H1 (cell line): ENCODE measurements around the gene ADAMTS17. TPM values are rescaled to one million over a fixed set of nuclear protein-coding genes. Genes with fewer than 3 reads are reported as not detected.

Source experiments
- CTCF ChIA-PET: fragments of 300-600 bp; sonication (Branson Sonifier 250); formaldehyde crosslinking; loops from one replicate; lab custom pipeline; 2021; ENCODE audit not compliant: partially characterized antibody; lab: Charles Lee
- POLR2A ChIA-PET: fragments of 300-600 bp; sonication (Branson Sonifier 250); formaldehyde crosslinking; loops from one replicate; lab custom pipeline; 2021; ENCODE audit warnings: inconsistent platforms; ENCODE audit not compliant: partially characterized antibody; lab: Charles Lee
- DNase-seq, 2 experiments: peaks; one replicate each; pipeline versions ENCODE4 v3.0.0 to v3.0.0-alpha.2; 2010 to 2022; ENCODE audit warnings: low spot score in 2 of 2, low read depth in 1 of 2, mixed read lengths in 1 of 2
- FAIRE-seq: peaks from 2 replicates; lab custom pipeline; 2011; peaks lifted over from hg19 to GRCh38; lab: Jason Lieb, UNC
- H2AFZ ChIP-seq: 2 replicates; pipeline ENCODE4 v1.8.1; 2012; ENCODE audit warnings: low read length, inconsistent platforms
- H2AK5ac ChIP-seq: 2 replicates; pipeline ENCODE4 v1.6.1; 2013; ENCODE audit warnings: low read depth, low read length
- H2BK120ac ChIP-seq: replicated peaks from 2 replicates; pipeline ENCODE3; 2013; ENCODE audit warnings: low read depth, low read length, inconsistent platforms
- H2BK12ac ChIP-seq: 2 replicates; pipeline ENCODE4 v1.6.1; 2013; ENCODE audit warnings: low read depth, low read length
- H2BK15ac ChIP-seq: 2 replicates; pipeline ENCODE4 v1.6.1; 2013; ENCODE audit warnings: low read length
- H2BK20ac ChIP-seq: 2 replicates; pipeline ENCODE4 v1.6.1; 2013; ENCODE audit warnings: low read length
- H2BK5ac ChIP-seq: 2 replicates; pipeline ENCODE4 v1.6.1; 2013; ENCODE audit warnings: low read depth, low read length
- H3K14ac ChIP-seq: 2 replicates; pipeline ENCODE4 v1.6.1; 2013; ENCODE audit warnings: inconsistent platforms; ENCODE audit not compliant: insufficient read length
- H3K18ac ChIP-seq: 2 replicates; pipeline ENCODE4 v1.6.1; 2013; ENCODE audit warnings: low read length; ENCODE audit errors: extremely low read depth
- H3K23ac ChIP-seq: 2 replicates; pipeline ENCODE4 v1.6.1; 2013; ENCODE audit warnings: inconsistent platforms; ENCODE audit not compliant: insufficient read length
- H3K23me2 ChIP-seq: 2 replicates; pipeline ENCODE4 v1.6.1; 2013; ENCODE audit warnings: low read depth, low read length
- H3K27ac ChIP-seq: 2 replicates; pipeline ENCODE4 v1.6.1; 2011; ENCODE audit warnings: low read depth, low read length, inconsistent platforms
- H3K27me3 ChIP-seq, 4 experiments: replicated peaks in 1 of 4; 1 replicate in 1 of 4; 2 replicates in 3 of 4; pipeline versions ENCODE4 v1.6.1 to v1.8.1; 2011 to 2013; ENCODE audit warnings: low read length in 3 of 4, mild to moderate bottlenecking in 3 of 4, inconsistent platforms in 2 of 4, mixed read lengths in 2 of 4, moderate library complexity in 1 of 4; ENCODE audit not compliant: control insufficient read depth in 3 of 4, insufficient read depth in 3 of 4; ENCODE audit errors: extremely low read depth in 1 of 4
- H3K36me3 ChIP-seq, 4 experiments: 2 replicates each; pipeline versions ENCODE4 v1.6.1 to v1.8.1; 2011 to 2013; ENCODE audit warnings: mild to moderate bottlenecking in 4 of 4, low read length in 3 of 4, moderate library complexity in 2 of 4, control low read depth in 1 of 4, inconsistent platforms in 1 of 4; ENCODE audit not compliant: insufficient read depth in 4 of 4, control insufficient read depth in 2 of 4
- H3K4ac ChIP-seq: replicated peaks from 2 replicates; pipeline ENCODE3; 2013; ENCODE audit warnings: low read length, low read depth, mixed read lengths, inconsistent platforms; ENCODE audit not compliant: insufficient read length
- H3K4me1 ChIP-seq, 4 experiments: replicated peaks in 1 of 4; 1 replicate in 1 of 4; 2 replicates in 3 of 4; pipeline versions ENCODE4 v1.6.1 to v1.8.1; 2011 to 2013; ENCODE audit warnings: low read length in 3 of 4, inconsistent platforms in 2 of 4, mixed read lengths in 1 of 4; ENCODE audit not compliant: insufficient read depth in 4 of 4, control insufficient read depth in 3 of 4
- H3K4me2 ChIP-seq, 2 experiments: 2 replicates each; pipeline versions ENCODE4 v1.6.1 to v1.8.1; 2011 to 2013; ENCODE audit warnings: low read depth in 2 of 2, low read length in 2 of 2, control low read depth in 1 of 2, inconsistent platforms in 1 of 2, mild to moderate bottlenecking in 1 of 2; ENCODE audit not compliant: insufficient read depth in 1 of 2
- H3K4me3 ChIP-seq, 4 experiments: fragments of 200-600, 300-600 bp in 1 of 4; sonication (generic), shearing (Covaris generic), sonication (Bioruptor Twin) in 1 of 4; 2 replicates each; pipeline versions ENCODE4 v1.5.1 to v1.8.1; 2011 to 2016; ENCODE audit warnings: low read length in 4 of 4, low read depth in 3 of 4, control low read depth in 2 of 4, inconsistent platforms in 2 of 4, mild to moderate bottlenecking in 2 of 4, mixed read lengths in 1 of 4, moderate library complexity in 1 of 4; ENCODE audit not compliant: insufficient read depth in 2 of 4; ENCODE audit errors: extremely low read depth in 1 of 4
- H3K56ac ChIP-seq: replicated peaks from 2 replicates; pipeline ENCODE3; 2013; ENCODE audit warnings: low read depth, mild to moderate bottlenecking, mixed read lengths, low read length, inconsistent platforms; ENCODE audit not compliant: insufficient read length
- H3K79me1 ChIP-seq: 2 replicates; pipeline ENCODE4 v1.6.1; 2013; ENCODE audit warnings: low read depth, low read length, control low read depth
- H3K79me2 ChIP-seq, 2 experiments: 2 replicates each; pipeline versions ENCODE4 v1.6.1 to v1.8.1; 2012 to 2013; ENCODE audit warnings: low read length in 2 of 2, mild to moderate bottlenecking in 2 of 2, inconsistent platforms in 1 of 2; ENCODE audit not compliant: insufficient read depth in 2 of 2, control insufficient read depth in 1 of 2
- H3K9ac ChIP-seq, 4 experiments: replicated peaks in 1 of 4; 1 replicate in 1 of 4; 2 replicates in 3 of 4; pipeline versions ENCODE4 v1.6.1 to v1.8.1; 2011 to 2013; ENCODE audit warnings: low read depth in 3 of 4, low read length in 3 of 4, control low read depth in 2 of 4, mild to moderate bottlenecking in 2 of 4, moderate library complexity in 2 of 4, inconsistent platforms in 1 of 4; ENCODE audit errors: extremely low read depth in 1 of 4
- H3K9me3 ChIP-seq, 2 experiments: 2 replicates each; pipeline versions ENCODE4 v1.6.1 to v1.8.1; 2012 to 2013; ENCODE audit warnings: mild to moderate bottlenecking in 2 of 2, moderate library complexity in 2 of 2, control low read depth in 1 of 2, inconsistent platforms in 1 of 2, low read depth in 1 of 2, low read length in 1 of 2, mixed read lengths in 1 of 2; ENCODE audit not compliant: insufficient read depth in 2 of 2
- H4K20me1 ChIP-seq, 2 experiments: replicated peaks in 1 of 2; 2 replicates each; pipeline versions ENCODE3 to v1.8.1; 2011 to 2013; ENCODE audit warnings: inconsistent platforms in 2 of 2, low read length in 2 of 2, mild to moderate bottlenecking in 1 of 2; ENCODE audit not compliant: insufficient read depth in 2 of 2, control insufficient read depth in 1 of 2
- H4K5ac ChIP-seq: 2 replicates; pipeline ENCODE4 v1.6.1; 2013; ENCODE audit warnings: low read length, low read depth, mixed read lengths, inconsistent platforms; ENCODE audit not compliant: insufficient read length
- H4K8ac ChIP-seq: 2 replicates; pipeline ENCODE4 v1.8.0; 2013; ENCODE audit warnings: mild to moderate bottlenecking, moderate library complexity, low read length, inconsistent platforms; ENCODE audit not compliant: insufficient read depth; ENCODE audit errors: extremely low read depth
- H4K91ac ChIP-seq: replicated peaks from 2 replicates; pipeline ENCODE3; 2013; ENCODE audit warnings: low read length, mixed read lengths, inconsistent platforms; ENCODE audit not compliant: insufficient read length
- SIRT6 ChIP-seq: IDR thresholded peaks from one replicate; pipeline ENCODE4 v1.7.1; 2012; ENCODE audit warnings: low read length, inconsistent platforms
- WGBS, 2 experiments: shearing (Covaris generic) in 1 of 2; methylation state at CpG; one replicate each; pipeline versions ENCODE4 v1.1.6 to v1.1.7; 2013 to 2015; ENCODE audit warnings: low lambda C conversion rate in 2 of 2, mixed read lengths in 2 of 2, inconsistent platforms in 1 of 2, low coverage in 1 of 2, missing lambda C conversion rate in 1 of 2; ENCODE audit not compliant: insufficient replicate concordance in 2 of 2, insufficient coverage in 1 of 2, insufficient read length in 1 of 2; ENCODE audit errors: extremely low coverage in 1 of 2, missing lambda C conversion rate in 1 of 2; 5-methylcytosine and 5-hydroxymethylcytosine counted together
- polyA plus RNA-seq, 7 experiments: library from polyadenylated mRNA; depleted of rRNA in 3 of 7; stranded (reverse) in 5 of 7; unstranded in 2 of 7; fragments of >200 nt in 5 of 7; fragments of 200-250 nt in 2 of 7; gene quantifications; 1 replicate in 5 of 7; 2 replicates in 1 of 7; 4 replicates in 1 of 7; pipeline versions ENCODE4 v1.2.1 to v1.2.3, GENCODE V29; 2011 to 2013; ENCODE audit warnings: missing spikeins in 2 of 7, mixed read lengths in 2 of 7
- total RNA-seq: library from RNA; stranded (reverse); fragmentation: NEBNext Ultra II Directional; extraction: Animal tissue kit (Norgen Biotek cat#: 25700); gene quantifications from 2 replicates; pipeline ENCODE4 v1.2.1, GENCODE V29; 2021

The ADAMTS17 gene
- total and polyA plus RNA-seq, 2 of the 8 experiments (the other 6 are each of a cell fraction or from before 2014, with no cell fraction given) = 0.51 to 1.7 TPM

DNA sequence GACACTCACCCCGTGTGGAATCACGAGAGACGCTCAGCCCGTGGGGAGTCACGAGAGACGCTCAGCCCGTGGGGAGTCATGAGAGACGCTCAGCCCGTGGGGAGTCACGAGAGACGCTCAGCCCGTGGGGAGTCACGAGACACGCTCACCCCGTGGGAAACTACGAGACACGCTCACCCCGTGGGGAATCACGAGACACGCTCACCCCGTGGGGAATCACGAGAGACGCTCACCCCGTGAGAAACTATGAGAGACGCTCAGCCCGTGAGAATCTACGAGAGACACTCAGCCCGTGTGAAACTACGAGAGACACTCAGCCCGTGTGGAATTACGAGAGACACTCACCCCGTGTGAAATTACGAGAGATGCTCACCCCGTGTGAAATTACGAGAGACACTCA is 49.8 kb downstream of the ADAMTS17 start:
- no peaks in the 10 kb centered on the region for H3K23me2 ChIP-seq
- H3K27me3 ChIP-seq = no peaks in the 10 kb centered on the region
- no peak overlapping the region for H3K9ac ChIP-seq
- H3K79me2 ChIP-seq = no peaks in the 10 kb centered on the region
- H3K4ac ChIP-seq = no peak overlapping the region
- H2BK12ac ChIP-seq = no peak overlapping the region
- H3K18ac ChIP-seq = no peak overlapping the region
- no peak overlapping the region for H4K8ac ChIP-seq
- peaks cover 3 to 8% of the 10 kb centered on the region in 2 experiments; a peak in 2 of 4 replicates for H3K9me3 ChIP-seq
- no peak overlapping the region for H3K4me3 ChIP-seq
- no peak overlapping the region for H4K5ac ChIP-seq
- no peaks in the 10 kb centered on the region for H3K79me1 ChIP-seq
- no peak overlapping the region for H2AK5ac ChIP-seq
- no peak for DNase-seq
- H3K14ac ChIP-seq = no peak overlapping the region
- no peaks in the 10 kb centered on the region; a peak in 1 of 8 replicates for H3K36me3 ChIP-seq
- no peak for TF ChIP-seq SIRT6
- no peak overlapping the region for H3K23ac ChIP-seq
- no peak overlapping the region for H2AFZ ChIP-seq
- POLR2A ChIA-PET = no interaction called here
- no peak overlapping the region for H2BK20ac ChIP-seq
- no peak overlapping the region for H2BK120ac ChIP-seq
- H3K4me1 ChIP-seq = no peaks in the 10 kb centered on the region
- no peak for FAIRE-seq
- no peak overlapping the region for H3K27ac ChIP-seq
- CTCF ChIA-PET = interaction anchor here (0.6 kb wide), 1 partner anchor 8 kb away, joined by 3 read pairs; no protein-coding TSS in a partner anchor
- H2BK5ac ChIP-seq = no peak overlapping the region
- no peak overlapping the region for H3K56ac ChIP-seq
- H4K91ac ChIP-seq = no peak overlapping the region
- no peak overlapping the region for H3K4me2 ChIP-seq
- WGBS, 2 experiments = 95% methylated on average over 33 of the region's 35 CpGs; no CpG with 5 or more reads in 1 of the 2 experiments
- no peaks in the 10 kb centered on the region for H4K20me1 ChIP-seq
- H2BK15ac ChIP-seq = no peak overlapping the region
